Measurements from ENCODE around the gene ZFP14. TPM values are rescaled to one million over a fixed set of nuclear protein-coding genes. Genes with fewer than 3 reads are reported as not detected.
A peak's percentile ranks its signal among the peaks of the same experiment; 100 is the strongest.
"Not testable (repeated sequence)": the region's sequence is repeated elsewhere in the genome, so short reads cannot be mapped to it uniquely, and the experiment has no call there.

ZFP14 gene
- total RNA-seq, 2 experiments from 2014 or later = 1.4 to 1.8 TPM

DNA sequence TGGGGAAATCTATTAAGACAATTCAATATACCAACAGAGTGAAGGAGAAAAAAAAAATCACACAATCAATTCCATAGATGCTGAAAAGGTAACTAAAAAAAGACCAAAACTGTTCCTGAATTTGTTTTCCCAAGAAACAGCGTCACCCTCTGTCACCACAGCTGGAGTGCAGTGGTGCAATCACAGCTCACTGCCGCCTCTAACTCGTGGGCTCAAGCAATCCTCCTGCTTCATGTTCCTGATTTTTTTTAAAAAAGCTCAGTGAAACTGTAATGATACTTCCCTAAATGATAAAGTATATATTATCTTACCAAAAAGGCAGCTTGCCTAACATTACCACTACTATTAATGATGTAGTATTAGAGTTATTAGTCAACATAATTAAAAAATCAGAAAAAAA is 19.6 kb upstream of the ZFP14 start:
- no peak for ATAC-seq
- H3K4me1 Mint-ChIP-seq = no peaks in the 10 kb centered on the region
- no peak overlapping the region for H3K27ac Mint-ChIP-seq
- DNase-seq = no peak
- H3K27me3 Mint-ChIP-seq = no peaks in the 10 kb centered on the region
- H3K36me3 Mint-ChIP-seq (ENCODE audit: low read depth) = peaks cover 85% of the 10 kb centered on the region
- CTCF ChIA-PET = no interaction called here
- H3K4me3 Mint-ChIP-seq = no peak overlapping the region
- POLR2A ChIA-PET = no interaction called here
- intact Hi-C loops (cut with DNase I, micrococcal nuclease) = no loop called here
- peaks cover 48% of the 10 kb centered on the region for H3K9me3 Mint-ChIP-seq (ENCODE audit: low read depth)

DNA sequence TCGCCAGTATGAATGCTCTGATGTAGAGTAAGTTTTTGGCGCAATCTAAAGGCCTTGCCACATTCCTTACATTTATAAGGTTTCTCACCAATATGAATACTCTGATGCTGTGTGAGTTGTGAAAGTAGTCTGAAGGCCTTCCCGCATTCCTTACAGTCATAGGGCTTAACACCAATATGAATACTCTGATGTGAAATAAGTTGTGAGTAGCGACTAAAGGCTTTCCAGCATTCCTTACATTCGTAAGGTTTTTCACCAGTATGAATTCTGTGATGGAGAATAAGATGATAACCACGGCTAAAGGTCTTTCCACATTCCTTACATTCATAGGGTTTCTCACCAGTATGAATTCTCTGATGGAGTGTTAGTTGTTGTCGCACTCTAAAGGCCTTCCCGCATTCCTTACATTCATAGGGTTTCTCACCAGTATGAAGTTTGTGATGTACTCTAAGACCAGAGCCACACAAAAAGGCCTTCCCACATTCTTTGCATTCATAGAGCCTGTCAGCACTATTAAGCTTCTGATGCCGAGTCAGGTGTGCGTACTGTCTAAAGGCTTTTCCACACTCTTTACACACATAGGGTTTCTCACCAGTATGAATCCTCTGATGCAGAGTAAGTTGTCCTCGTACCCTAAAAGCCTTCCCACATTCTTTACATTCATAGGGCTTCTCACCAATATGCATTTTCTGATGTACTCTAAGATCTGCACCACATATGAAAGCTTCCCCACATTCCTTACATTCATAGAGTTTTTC is 14.1 kb upstream of the ZFP14 start:
- Mint-ChIP-seq H3K27me3 (no peaks in the 10 kb centered on the region), H3K4me3 (no peak overlapping the region), H3K9me3 (ENCODE audit: low read depth) (peaks cover 53% of the 10 kb centered on the region), H3K27ac (no peak overlapping the region), H3K36me3 (ENCODE audit: low read depth) (peaks cover 72% of the 10 kb centered on the region), H3K4me1 (no peaks in the 10 kb centered on the region)
- ChIA-PET CTCF (no interaction called here), POLR2A (no interaction called here)
- DNase-seq (no peak), ATAC-seq (no peak)
- intact Hi-C loops (cut with DNase I, micrococcal nuclease) = no loop called here

DNA sequence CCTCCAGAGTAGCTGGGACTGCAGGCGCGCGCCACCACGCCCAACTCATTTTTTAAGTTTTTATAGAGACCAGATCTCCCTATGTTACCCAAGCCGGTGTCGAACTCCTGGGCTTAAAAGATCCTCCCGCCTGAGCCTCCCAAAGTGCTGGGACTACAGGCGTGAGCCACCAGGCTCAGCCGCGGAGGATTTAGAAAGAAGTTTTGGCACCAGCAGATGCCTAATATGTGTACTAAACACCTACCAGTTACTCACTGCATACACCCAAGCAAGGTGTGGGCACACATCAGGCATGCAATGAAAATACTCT is 464 bp upstream of the ZFP14 start:
- ATAC-seq (no peak), DNase-seq (no peak)
- ChIA-PET POLR2A (interaction anchor here (0.5 kb wide), 1 partner anchor 42 kb away, joined by 4 read pairs; no protein-coding TSS in a partner anchor), CTCF (no interaction called here)
- H3K9me3 Mint-ChIP-seq (ENCODE audit: low read depth) = peaks cover 12% of the 10 kb centered on the region
- H3K27me3 Mint-ChIP-seq = no peaks in the 10 kb centered on the region
- H3K36me3 Mint-ChIP-seq (ENCODE audit: low read depth) = peaks cover 5% of the 10 kb centered on the region
- H3K4me1 Mint-ChIP-seq = peaks cover 18% of the 10 kb centered on the region
- peak overlapping the region; percentile 93 for H3K4me3 Mint-ChIP-seq
- intact Hi-C loops (cut with DNase I, micrococcal nuclease) = loop anchor here (1.0 to 5.0 kb wide), 21 partner anchors 39 to 992 kb away; partner anchors contain the start of genes ZFP82 (in 2 of the 2), ZNF260 (in 2 of the 2), ZNF566 (in 2 of the 2) and THAP8 (in 1 of the 2)
- peak overlapping the region; percentile 31 for H3K27ac Mint-ChIP-seq

DNA sequence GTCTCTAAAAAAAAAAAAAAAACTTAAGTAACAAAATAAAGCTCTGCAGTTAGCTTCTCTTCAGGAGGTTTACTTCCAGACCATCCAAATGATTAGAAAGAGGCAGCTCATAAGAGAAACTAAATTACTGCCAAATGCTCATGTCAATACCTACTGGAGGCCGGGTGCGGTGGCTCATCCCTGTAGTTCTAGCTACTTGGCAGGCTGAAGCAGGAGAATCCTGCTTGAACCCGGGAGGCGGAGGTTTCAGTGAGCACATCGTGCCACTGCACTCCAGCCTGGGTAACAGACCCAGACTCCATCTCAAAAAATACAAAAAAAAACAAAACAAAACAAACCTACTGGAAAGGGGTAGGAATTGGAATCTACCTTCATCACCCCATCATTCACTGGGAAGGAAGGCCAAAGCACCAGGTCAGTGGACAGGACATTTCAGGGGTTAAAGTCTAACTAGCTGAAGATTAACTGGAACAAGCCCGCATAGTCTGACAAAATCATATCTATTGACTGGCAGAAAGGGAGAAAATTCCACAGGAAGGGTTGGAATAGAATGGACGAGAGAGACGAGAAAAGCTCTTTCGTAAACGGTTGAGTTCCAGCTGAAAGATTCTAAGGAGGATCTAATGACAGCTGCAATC is 1.3 kb downstream of the ZFP14 start:
- H3K36me3 Mint-ChIP-seq (ENCODE audit: low read depth) = peaks cover 11% of the 10 kb centered on the region
- POLR2A ChIA-PET = interaction anchor here (0.6 to 1.9 kb wide), 3 partner anchors 96 to 505 kb away, joined by 4 read pairs; partner anchors contain the start of gene ZNF790
- H3K4me3 Mint-ChIP-seq = peak overlapping the region; percentile 93
- peak overlapping the region; percentile 88 for H3K27ac Mint-ChIP-seq
- DNase-seq (no peak), ATAC-seq (no peak)
- H3K4me1 Mint-ChIP-seq = peaks cover 18% of the 10 kb centered on the region
- H3K27me3 Mint-ChIP-seq = no peaks in the 10 kb centered on the region
- intact Hi-C loops (cut with DNase I, micrococcal nuclease) = loop anchor here (2.0 to 5.0 kb wide), 5 partner anchors 110 to 795 kb away; partner anchors contain the start of genes THAP8 (in 1 of the 2), WDR62 (in 1 of the 2), ZNF260 (in 1 of the 2) and ZNF420 (in 1 of the 2)
- peaks cover 11% of the 10 kb centered on the region for H3K9me3 Mint-ChIP-seq (ENCODE audit: low read depth)
- CTCF ChIA-PET = interaction anchor here (0.6 to 1.6 kb wide), 3 partner anchors 10 to 250 kb away, joined by 3 to 7 read pairs (median 4); no protein-coding TSS in a partner anchor

DNA sequence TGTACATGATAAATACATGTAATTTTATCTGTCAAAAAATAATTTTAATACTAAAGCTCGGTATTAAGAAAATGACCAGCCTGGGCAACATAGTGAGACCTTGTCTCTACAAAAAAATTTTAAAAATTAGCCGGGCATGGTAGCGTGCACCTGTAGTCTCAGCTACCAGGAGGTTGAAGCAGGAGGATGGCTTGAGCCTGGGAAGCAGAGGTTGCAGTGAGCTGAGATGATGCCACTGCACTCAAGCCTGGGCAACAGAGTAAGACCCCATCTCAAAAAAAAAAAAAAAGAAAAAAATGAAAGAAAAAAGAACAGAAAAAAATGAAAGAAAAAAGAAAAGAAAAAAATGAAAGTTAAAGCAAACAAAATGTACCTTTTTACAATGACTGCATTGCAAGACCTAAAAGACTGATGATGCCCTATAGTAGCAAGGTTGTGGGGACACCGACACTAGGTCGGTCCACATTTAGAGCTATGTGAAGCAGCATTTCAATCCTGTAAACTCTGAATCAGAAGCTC is 5.3 kb downstream of the ZFP14 start:
- Mint-ChIP-seq H3K27ac (no peak overlapping the region), H3K4me1 (peaks cover 17% of the 10 kb centered on the region), H3K4me3 (no peak overlapping the region), H3K9me3 (ENCODE audit: low read depth) (peaks cover 22% of the 10 kb centered on the region), H3K36me3 (ENCODE audit: low read depth) (peaks cover 41% of the 10 kb centered on the region), H3K27me3 (no peaks in the 10 kb centered on the region)
- DNase-seq = no peak
- ATAC-seq = no peak
- CTCF ChIA-PET = no interaction called here
- intact Hi-C loops (cut with DNase I, micrococcal nuclease) = no loop called here
- POLR2A ChIA-PET = no interaction called here

DNA sequence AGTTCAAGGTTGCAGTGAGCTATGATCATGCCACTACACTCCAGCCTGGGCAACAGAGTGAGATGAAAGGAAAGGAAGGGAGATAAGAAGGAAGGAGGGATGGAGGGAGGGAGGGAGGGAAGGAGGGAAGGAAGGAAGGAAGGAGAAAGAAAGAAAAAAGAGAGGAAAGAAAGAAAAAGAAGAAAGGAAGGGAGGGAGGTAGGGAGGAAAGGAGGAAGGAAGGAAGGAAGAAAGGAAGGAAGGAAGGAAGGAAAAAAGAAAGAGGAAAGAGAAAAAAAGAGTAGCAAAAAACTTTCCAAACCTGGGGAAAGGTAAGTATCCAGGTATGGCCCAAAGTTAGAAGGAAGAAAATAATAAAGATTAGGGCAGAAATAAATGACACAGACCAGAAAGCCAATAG is 7.1 kb downstream of the ZFP14 start:
- H3K27me3 Mint-ChIP-seq = no peaks in the 10 kb centered on the region
- H3K9me3 Mint-ChIP-seq (ENCODE audit: low read depth) = peaks cover 24% of the 10 kb centered on the region
- CTCF ChIA-PET = no interaction called here
- H3K27ac Mint-ChIP-seq = no peak overlapping the region
- DNase-seq (no peak), ATAC-seq (no peak)
- intact Hi-C loops (cut with DNase I, micrococcal nuclease) = no loop called here
- H3K4me1 Mint-ChIP-seq = peaks cover 2% of the 10 kb centered on the region
- POLR2A ChIA-PET = no interaction called here
- H3K4me3 Mint-ChIP-seq = no peak overlapping the region
- peaks cover 59% of the 10 kb centered on the region for H3K36me3 Mint-ChIP-seq (ENCODE audit: low read depth)

DNA sequence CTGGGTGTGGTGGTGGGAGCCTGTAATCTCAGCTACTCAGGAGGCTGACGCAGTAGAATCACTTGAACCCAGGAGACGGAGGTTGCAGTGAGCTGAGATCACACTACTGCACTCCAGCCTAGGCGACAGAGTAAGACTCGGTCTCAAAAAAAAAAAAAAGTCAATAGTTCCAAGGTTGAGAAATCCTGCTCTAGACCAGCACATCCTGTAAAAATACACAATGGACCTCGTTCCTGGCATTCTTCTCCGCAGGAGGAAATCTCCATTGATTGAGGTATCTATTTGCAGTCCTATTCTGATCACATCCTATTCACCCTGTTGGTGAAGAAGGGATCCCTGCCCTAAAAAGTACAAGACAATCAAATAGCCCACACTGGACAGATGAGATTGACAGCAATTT is 15.2 kb downstream of the ZFP14 start:
- Mint-ChIP-seq H3K27ac (no peak overlapping the region), H3K27me3 (no peaks in the 10 kb centered on the region), H3K36me3 (ENCODE audit: low read depth) (peaks cover 90% of the 10 kb centered on the region), H3K9me3 (ENCODE audit: low read depth) (peaks cover 27% of the 10 kb centered on the region), H3K4me3 (no peak overlapping the region), H3K4me1 (no peaks in the 10 kb centered on the region)
- POLR2A ChIA-PET = no interaction called here
- ATAC-seq (no peak), DNase-seq (no peak)
- intact Hi-C loops (cut with DNase I, micrococcal nuclease) = no loop called here
- CTCF ChIA-PET = no interaction called here

DNA sequence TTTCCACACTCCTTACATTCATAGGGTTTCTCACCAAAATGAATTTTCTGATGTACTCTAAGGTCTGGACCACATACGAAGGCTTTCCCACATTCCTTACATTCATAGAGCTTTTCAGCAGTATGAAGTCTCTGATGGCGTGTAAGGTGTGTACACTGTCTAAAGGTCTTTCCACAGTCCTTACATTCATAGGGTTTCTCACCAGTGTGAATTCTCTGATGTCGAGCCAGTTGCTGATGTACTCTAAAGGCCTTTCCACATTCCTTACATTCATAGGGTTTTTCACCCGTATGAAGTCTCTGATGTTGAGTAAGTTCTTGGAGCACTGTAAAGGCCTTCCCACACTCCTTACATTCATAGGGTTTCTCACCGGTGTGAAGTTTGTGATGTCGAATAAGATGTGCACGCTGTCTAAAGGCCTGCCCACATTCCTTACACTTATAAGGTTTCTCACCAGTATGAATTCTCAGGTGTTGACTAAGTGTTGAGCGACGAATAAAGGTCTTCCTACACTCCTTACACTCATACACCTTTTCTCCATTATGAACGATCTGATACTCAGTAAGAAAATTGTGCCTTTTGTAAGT is 38.1 kb downstream of the ZFP14 start:
- no peak overlapping the region for H3K27ac Mint-ChIP-seq
- DNase-seq (no peak), ATAC-seq (no peak)
- H3K4me3 Mint-ChIP-seq = no peak overlapping the region
- no peaks in the 10 kb centered on the region for H3K27me3 Mint-ChIP-seq
- H3K4me1 Mint-ChIP-seq = no peaks in the 10 kb centered on the region
- H3K36me3 Mint-ChIP-seq (ENCODE audit: low read depth) = peaks cover 74% of the 10 kb centered on the region
- ChIA-PET CTCF (no interaction called here), POLR2A (no interaction called here)
- intact Hi-C loops (cut with DNase I, micrococcal nuclease) = no loop called here
- H3K9me3 Mint-ChIP-seq (ENCODE audit: low read depth) = peaks cover 55% of the 10 kb centered on the region

DNA sequence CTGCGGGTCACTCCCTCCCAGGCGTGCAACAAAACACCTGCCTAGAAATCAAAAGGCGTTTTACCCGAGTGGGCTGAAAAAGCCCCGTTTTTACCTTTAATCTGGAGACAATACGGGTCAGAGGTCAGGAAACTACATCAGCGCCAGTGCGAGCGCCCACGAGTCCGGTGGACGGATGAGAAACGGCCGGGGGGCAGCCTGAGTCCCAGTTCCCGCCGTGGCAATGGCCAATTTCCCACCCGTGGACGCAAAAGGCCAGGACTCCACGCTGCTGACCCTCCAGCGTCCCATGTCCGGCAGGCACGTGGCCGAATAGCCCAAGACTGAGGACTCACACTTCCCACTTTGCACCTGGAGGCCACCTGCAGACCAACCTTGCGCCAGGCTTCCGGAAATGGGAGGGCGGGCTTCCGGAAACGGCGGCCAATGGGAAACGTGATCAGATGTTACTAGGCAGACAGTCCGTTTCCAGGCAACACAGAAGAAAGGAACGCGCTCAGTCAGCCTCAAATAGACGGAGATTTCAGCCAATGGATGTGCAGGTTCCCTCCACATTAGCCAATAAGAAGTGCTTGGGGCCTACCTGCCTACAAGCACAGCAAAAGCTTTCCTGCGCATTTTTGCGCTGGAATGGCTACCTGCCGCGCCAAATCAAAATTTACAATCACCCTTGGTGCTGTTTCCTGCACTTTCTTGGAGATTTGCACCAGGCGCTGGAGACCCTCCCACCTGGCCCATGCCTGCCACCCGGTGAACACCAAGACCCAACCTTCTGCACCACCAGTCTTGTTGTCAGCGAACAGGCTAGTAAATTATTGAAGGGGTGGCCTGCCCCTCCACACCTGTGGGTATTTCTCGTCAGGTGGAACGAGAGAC is 47.4 kb downstream of the ZFP14 start:
- Mint-ChIP-seq H3K27ac (peak overlapping the region; percentile 47), H3K4me1 (peaks cover 13% of the 10 kb centered on the region), H3K36me3 (ENCODE audit: low read depth) (peaks cover 62% of the 10 kb centered on the region), H3K27me3 (no peaks in the 10 kb centered on the region), H3K4me3 (peak overlapping the region; percentile 67), H3K9me3 (ENCODE audit: low read depth) (peaks cover 48% of the 10 kb centered on the region)
- CTCF ChIA-PET = no interaction called here
- ATAC-seq (peak; percentile 97), DNase-seq (peak; percentile 82)
- POLR2A ChIA-PET = no interaction called here
- intact Hi-C loops (cut with DNase I, micrococcal nuclease) = loop anchor here in 1 of 2 experiments (1.0 kb wide), 2 partner anchors 48 to 117 kb away; partner anchors contain the start of genes ZFP14 and ZNF565

DNA sequence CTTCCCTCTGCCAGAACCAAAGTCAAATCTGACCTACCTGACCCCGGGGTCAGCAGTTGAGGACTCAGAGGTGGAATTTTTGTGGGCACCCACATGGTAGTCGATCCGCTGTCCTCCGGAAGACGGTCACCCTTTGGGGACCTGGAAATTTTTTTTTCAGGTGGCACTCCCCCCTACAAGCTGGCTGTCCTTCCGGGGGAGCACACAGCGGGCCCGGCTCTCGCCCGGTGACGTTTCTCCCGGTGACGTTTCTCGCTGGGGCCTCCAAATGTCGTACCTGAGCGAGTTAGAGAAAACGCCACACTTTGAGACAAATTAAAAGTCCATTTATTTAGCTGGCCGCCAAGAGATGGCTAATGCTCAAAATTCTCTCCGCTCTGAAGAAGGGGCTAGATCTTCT is 48.8 kb downstream of the ZFP14 start:
- CTCF ChIA-PET = no interaction called here

DNA sequence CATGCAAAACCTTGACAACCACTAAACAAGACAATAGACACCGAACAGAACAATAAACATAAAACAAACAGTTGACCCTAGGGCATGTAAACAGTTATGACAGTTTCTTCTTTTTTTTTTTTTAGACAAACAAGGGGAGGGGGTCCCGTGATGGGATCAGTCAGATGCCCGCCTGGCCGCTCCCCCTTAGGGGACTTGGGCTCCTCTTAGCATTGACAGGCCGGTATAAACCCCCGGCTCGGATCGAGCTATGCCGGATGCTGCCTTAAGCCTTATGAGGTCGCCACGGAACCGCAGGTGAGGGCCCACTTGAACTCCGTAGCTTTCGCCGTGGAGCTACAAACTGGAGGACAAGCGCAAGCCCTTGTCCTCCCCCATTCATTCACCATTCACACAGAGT is 49.5 kb downstream of the ZFP14 start:
- H3K36me3 Mint-ChIP-seq (ENCODE audit: low read depth) = peaks cover 70% of the 10 kb centered on the region
- H3K27me3 Mint-ChIP-seq; POLR2A ChIA-PET; CTCF ChIA-PET; ATAC-seq; intact Hi-C loops (cut with DNase I, micrococcal nuclease); H3K27ac Mint-ChIP-seq; H3K4me3 Mint-ChIP-seq; DNase-seq: not testable (repeated sequence)
- peaks cover 13% of the 10 kb centered on the region for H3K4me1 Mint-ChIP-seq
- H3K9me3 Mint-ChIP-seq (ENCODE audit: low read depth) = peaks cover 62% of the 10 kb centered on the region

More for the DNA sequence above, 48.8 kb downstream of the ZFP14 start:
- peaks cover 56% of the 10 kb centered on the region for H3K9me3 Mint-ChIP-seq (ENCODE audit: low read depth)
- DNase-seq = no peak
- H3K4me1 Mint-ChIP-seq = peaks cover 13% of the 10 kb centered on the region
- ATAC-seq = no peak
- peaks cover 64% of the 10 kb centered on the region for H3K36me3 Mint-ChIP-seq (ENCODE audit: low read depth)
- no peaks in the 10 kb centered on the region for H3K27me3 Mint-ChIP-seq
- intact Hi-C loops (cut with DNase I, micrococcal nuclease) = no loop called here
- H3K4me3 Mint-ChIP-seq = no peak overlapping the region
- POLR2A ChIA-PET = no interaction called here
- no peak overlapping the region for H3K27ac Mint-ChIP-seq
